ENCODE measurements around the gene DMTF1.

The DMTF1 gene

GRCh38 chr7:87187120-87187519 is 34.9 kb downstream of the DMTF1 start:
- Histone ChIP-seq H3K27me3 (ENCODE audit: control insufficient read depth, insufficient read depth, low read length) (no peaks in the 10 kb centered on the region), H3K36me3 (ENCODE audit: control insufficient read depth, insufficient read depth, low read length) (no peaks in the 10 kb centered on the region), H3K4me3 (ENCODE audit: low read depth, low read length) (no peak overlapping the region), H3K27ac (no peak overlapping the region), H3K4me2 (ENCODE audit: low read length) (no peak overlapping the region), H2AFZ (no peak overlapping the region), H3K9ac (no peak overlapping the region), H3K79me2 (no peaks in the 10 kb centered on the region), H3K9me3 (ENCODE audit: control insufficient read depth, low read length) (no peaks in the 10 kb centered on the region), H3K4me1 (no peaks in the 10 kb centered on the region)
- TF ChIP-seq CTCF (IDR thresholded peaks at IDR 0.05), result no peak

GRCh38 chr7:87188930-87189329 is 36.7 kb downstream of the DMTF1 start:
- no peak overlapping the region for H3K4me3 ChIP-seq (ENCODE audit: low read depth, low read length)
- no peak overlapping the region for H3K4me2 ChIP-seq (ENCODE audit: low read length)
- no peak for TF ChIP-seq CTCF (IDR thresholded peaks at IDR 0.05)
- no peaks in the 10 kb centered on the region for H3K4me1 ChIP-seq
- H3K79me2 ChIP-seq, result no peaks in the 10 kb centered on the region
- H3K27me3 ChIP-seq (ENCODE audit: control insufficient read depth, insufficient read depth, low read length), result no peaks in the 10 kb centered on the region
- no peak overlapping the region for H3K9ac ChIP-seq
- H3K36me3 ChIP-seq (ENCODE audit: control insufficient read depth, insufficient read depth, low read length), result no peaks in the 10 kb centered on the region
- H3K27ac ChIP-seq, result no peak overlapping the region
- no peak overlapping the region for H2AFZ ChIP-seq
- no peaks in the 10 kb centered on the region for H3K9me3 ChIP-seq (ENCODE audit: control insufficient read depth, low read length)

GRCh38 chr7:87190783-87191182 is 38.5 kb downstream of the DMTF1 start:
- Histone ChIP-seq H3K4me2 (ENCODE audit: low read length) (no peak overlapping the region), H3K4me3 (ENCODE audit: low read depth, low read length) (no peak overlapping the region), H3K27me3 (ENCODE audit: control insufficient read depth, insufficient read depth, low read length) (no peaks in the 10 kb centered on the region), H2AFZ (no peak overlapping the region), H3K79me2 (no peaks in the 10 kb centered on the region), H3K36me3 (ENCODE audit: control insufficient read depth, insufficient read depth, low read length) (no peaks in the 10 kb centered on the region), H3K4me1 (no peaks in the 10 kb centered on the region), H3K9me3 (ENCODE audit: control insufficient read depth, low read length) (no peaks in the 10 kb centered on the region), H3K9ac (no peak overlapping the region), H3K27ac (no peak overlapping the region)
- no peak for TF ChIP-seq CTCF (IDR thresholded peaks at IDR 0.05)

GRCh38 chr7:87192784-87193487 is 40.7 kb downstream of the DMTF1 start:
- H3K27ac ChIP-seq, result no peak overlapping the region

More at GRCh38 chr7:87192784-87193487, 40.7 kb downstream of the DMTF1 start:
- H3K4me2 ChIP-seq (ENCODE audit: low read length), result no peak overlapping the region
- no peaks in the 10 kb centered on the region for H3K9me3 ChIP-seq (ENCODE audit: control insufficient read depth, low read length)
- H3K27me3 ChIP-seq (ENCODE audit: control insufficient read depth, insufficient read depth, low read length), result no peaks in the 10 kb centered on the region
- no peaks in the 10 kb centered on the region for H3K4me1 ChIP-seq
- no peaks in the 10 kb centered on the region for H3K79me2 ChIP-seq
- no peak overlapping the region for H2AFZ ChIP-seq
- H3K4me3 ChIP-seq (ENCODE audit: low read depth, low read length), result no peak overlapping the region
- no peaks in the 10 kb centered on the region for H3K36me3 ChIP-seq (ENCODE audit: control insufficient read depth, insufficient read depth, low read length)
- no peak overlapping the region for H3K9ac ChIP-seq
- no peak for TF ChIP-seq CTCF (IDR thresholded peaks at IDR 0.05)
